ENCODE measurements around the gene RFLNA.

Gene RFLNA

GRCh38 chr12:124314766-124315165, 19.9 kb downstream of the RFLNA start:
- no peaks in the 10 kb centered on the region for H4K20me1 ChIP-seq (ENCODE audit: insufficient read depth, low read length)
- H3K27ac ChIP-seq (ENCODE audit: low read length) = no peak overlapping the region
- H3K4me1 ChIP-seq (ENCODE audit: low read length) = peaks cover 6% of the 10 kb centered on the region
- H3K36me3 ChIP-seq (replicated peaks; ENCODE audit: low read depth, low read length) = no peaks in the 10 kb centered on the region
- H3K9ac ChIP-seq (ENCODE audit: low read length) = no peak overlapping the region
- no peaks in the 10 kb centered on the region for H3K9me3 ChIP-seq (ENCODE audit: insufficient read depth, low read length)
- H3K4me3 ChIP-seq (ENCODE audit: low read length) = no peak overlapping the region
- no peak overlapping the region for H2AFZ ChIP-seq (ENCODE audit: low read depth, low read length)
- TF ChIP-seq CTCF (IDR thresholded peaks at IDR 0.05; ENCODE audit: low read depth, low read length) (no peak), EZH2phosphoT487 (IDR thresholded peaks at IDR 0.05; ENCODE audit: low read depth) (no peak)
- no peak overlapping the region for H3K4me2 ChIP-seq (ENCODE audit: low read length)
- H3K27me3 ChIP-seq (ENCODE audit: low read depth, low read length) = peaks cover 3% of the 10 kb centered on the region; the same call in 1 of the 2 replicates
- no peaks in the 10 kb centered on the region for H3K79me2 ChIP-seq (ENCODE audit: low read length)

GRCh38 chr12:124315372-124316044, 20.6 kb downstream of the RFLNA start:
- Histone ChIP-seq H3K27me3 (ENCODE audit: low read depth, low read length) (peaks cover 3% of the 10 kb centered on the region; the same call in 1 of the 2 replicates), H3K9me3 (ENCODE audit: insufficient read depth, low read length) (no peaks in the 10 kb centered on the region), H3K9ac (ENCODE audit: low read length) (no peak overlapping the region), H3K27ac (ENCODE audit: low read length) (no peak overlapping the region), H2AFZ (ENCODE audit: low read depth, low read length) (no peak overlapping the region), H3K36me3 (replicated peaks; ENCODE audit: low read depth, low read length) (no peaks in the 10 kb centered on the region), H3K4me3 (ENCODE audit: low read length) (no peak overlapping the region), H3K4me2 (ENCODE audit: low read length) (no peak overlapping the region), H3K79me2 (ENCODE audit: low read length) (no peaks in the 10 kb centered on the region), H4K20me1 (ENCODE audit: insufficient read depth, low read length) (no peaks in the 10 kb centered on the region), H3K4me1 (ENCODE audit: low read length) (peaks cover 11% of the 10 kb centered on the region)
- TF ChIP-seq EZH2phosphoT487 (IDR thresholded peaks at IDR 0.05; ENCODE audit: low read depth) = no peak
- TF ChIP-seq CTCF (IDR thresholded peaks at IDR 0.05; ENCODE audit: low read depth, low read length) = no peak

GRCh38 chr12:124316257-124316900, 21.5 kb downstream of the RFLNA start:
- H3K9me3 ChIP-seq (ENCODE audit: insufficient read depth, low read length) = no peaks in the 10 kb centered on the region
- no peak overlapping the region for H2AFZ ChIP-seq (ENCODE audit: low read depth, low read length)
- H3K27me3 ChIP-seq (ENCODE audit: low read depth, low read length) = no peaks in the 10 kb centered on the region
- no peak overlapping the region for H3K4me2 ChIP-seq (ENCODE audit: low read length)
- no peak overlapping the region for H3K27ac ChIP-seq (ENCODE audit: low read length)
- no peak overlapping the region for H3K4me3 ChIP-seq (ENCODE audit: low read length)
- H4K20me1 ChIP-seq (ENCODE audit: insufficient read depth, low read length) = no peaks in the 10 kb centered on the region
- no peak overlapping the region for H3K9ac ChIP-seq (ENCODE audit: low read length)
- TF ChIP-seq EZH2phosphoT487 (IDR thresholded peaks at IDR 0.05; ENCODE audit: low read depth) = no peak
- H3K79me2 ChIP-seq (ENCODE audit: low read length) = no peaks in the 10 kb centered on the region
- no peaks in the 10 kb centered on the region for H3K36me3 ChIP-seq (replicated peaks; ENCODE audit: low read depth, low read length)
- H3K4me1 ChIP-seq (ENCODE audit: low read length) = peaks cover 11% of the 10 kb centered on the region

GRCh38 chr12:124317400-124317799, 22.5 kb downstream of the RFLNA start:
- Histone ChIP-seq H3K9me3 (ENCODE audit: insufficient read depth, low read length) (no peaks in the 10 kb centered on the region), H2AFZ (ENCODE audit: low read depth, low read length) (no peak overlapping the region), H3K27me3 (ENCODE audit: low read depth, low read length) (no peaks in the 10 kb centered on the region), H3K27ac (ENCODE audit: low read length) (no peak overlapping the region), H3K4me2 (ENCODE audit: low read length) (no peak overlapping the region), H3K4me1 (ENCODE audit: low read length) (peaks cover 11% of the 10 kb centered on the region), H3K36me3 (replicated peaks; ENCODE audit: low read depth, low read length) (no peaks in the 10 kb centered on the region), H3K4me3 (ENCODE audit: low read length) (no peak overlapping the region), H3K9ac (ENCODE audit: low read length) (no peak overlapping the region), H4K20me1 (ENCODE audit: insufficient read depth, low read length) (no peaks in the 10 kb centered on the region), H3K79me2 (ENCODE audit: low read length) (no peaks in the 10 kb centered on the region)
- TF ChIP-seq EZH2phosphoT487 (IDR thresholded peaks at IDR 0.05; ENCODE audit: low read depth) = no peak
- TF ChIP-seq CTCF (IDR thresholded peaks at IDR 0.05; ENCODE audit: low read depth, low read length) = no peak
